NCI-H524 treated with DMSO at 0.1 percent for 48 hours (cell line): ENCODE measurements around the gene FHAD1.

Source experiments
- DNase-seq: peaks from one replicate; lab custom pipeline; 2025; lab: John Stamatoyannopoulos, UW

Gene FHAD1

GRCh38 chr1:15400627-15401026 lies 153.6 kb downstream of the FHAD1 start:
- no peak for DNase-seq

DNA sequence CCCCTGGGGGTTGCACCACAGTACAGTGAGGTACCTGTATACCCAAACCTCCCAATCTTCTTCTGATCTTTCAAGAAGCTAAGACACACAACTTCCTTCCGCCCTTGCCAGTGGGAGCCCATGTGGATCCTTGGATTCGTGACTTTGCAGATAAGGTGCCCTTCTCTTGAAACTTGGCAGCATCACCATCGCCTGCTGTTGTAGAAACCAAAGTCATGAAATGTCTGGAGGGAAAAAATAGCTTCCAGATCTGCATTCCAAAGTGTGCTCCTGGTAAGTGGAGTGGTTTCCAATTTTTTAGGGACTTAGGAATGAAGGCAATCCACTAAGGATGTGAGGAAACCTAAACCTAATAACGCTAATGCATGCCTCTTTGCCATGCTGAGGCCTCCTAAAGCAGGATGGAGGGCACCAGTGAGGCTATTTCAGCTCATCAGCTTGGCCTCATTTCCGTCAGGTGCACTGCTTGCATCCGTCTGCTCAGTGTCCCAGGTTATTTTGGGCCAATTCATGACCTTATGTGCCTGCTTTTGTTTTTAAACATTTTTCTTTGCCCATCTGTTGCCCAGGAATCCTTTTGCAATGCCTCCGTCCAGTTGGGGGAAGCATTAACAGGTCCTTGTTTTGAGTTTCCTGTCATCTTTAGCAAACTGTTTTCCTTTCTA lies 154.5 kb downstream of the FHAD1 start:
- no peak for DNase-seq

GRCh38 chr1:15402809-15403450 lies 155.9 kb downstream of the FHAD1 start:
- no peak for DNase-seq

- DNase-seq: no peak
Measured at GRCh38 chr1:15403962-15404580, 157.0 kb downstream of the FHAD1 start.

DNA sequence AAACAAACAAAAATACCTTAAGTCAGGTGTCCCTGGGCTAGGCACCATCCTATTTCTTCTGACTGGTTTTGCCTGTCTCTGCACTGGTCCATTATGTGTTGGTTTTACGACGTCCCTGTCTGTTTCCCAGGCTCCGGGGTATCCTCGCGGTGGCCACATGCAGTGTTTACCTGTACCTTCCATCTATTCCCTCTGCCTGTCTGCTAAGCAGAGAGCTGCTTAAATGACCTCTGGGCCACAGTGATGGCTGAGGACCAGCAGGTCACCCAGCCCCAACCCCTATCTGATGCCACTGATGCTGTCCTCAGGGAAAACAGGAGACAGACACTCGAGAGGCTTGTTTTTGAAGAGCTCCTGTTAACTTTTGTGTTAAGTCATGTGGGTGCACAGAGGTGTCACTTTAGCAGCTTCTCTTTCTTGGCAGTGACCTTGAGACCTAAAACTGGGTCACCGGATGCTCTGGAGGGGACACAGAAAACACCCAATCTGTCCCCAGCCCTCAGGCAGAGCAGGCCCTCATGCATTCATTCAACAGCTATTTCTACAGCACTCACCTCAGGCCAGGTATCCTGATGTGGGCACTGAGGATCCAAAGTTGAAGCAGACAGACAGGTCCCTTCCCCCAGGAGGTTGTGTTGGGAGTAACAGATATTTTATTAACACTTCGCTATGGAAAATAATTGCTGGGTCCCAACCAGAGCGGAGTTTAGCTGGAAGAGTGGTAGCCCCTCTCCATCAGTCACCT lies 158.3 kb downstream of the FHAD1 start:
- DNase-seq: no peak

- no peak for DNase-seq
Measured at GRCh38 chr1:15406614-15407559, 159.9 kb downstream of the FHAD1 start.

DNA sequence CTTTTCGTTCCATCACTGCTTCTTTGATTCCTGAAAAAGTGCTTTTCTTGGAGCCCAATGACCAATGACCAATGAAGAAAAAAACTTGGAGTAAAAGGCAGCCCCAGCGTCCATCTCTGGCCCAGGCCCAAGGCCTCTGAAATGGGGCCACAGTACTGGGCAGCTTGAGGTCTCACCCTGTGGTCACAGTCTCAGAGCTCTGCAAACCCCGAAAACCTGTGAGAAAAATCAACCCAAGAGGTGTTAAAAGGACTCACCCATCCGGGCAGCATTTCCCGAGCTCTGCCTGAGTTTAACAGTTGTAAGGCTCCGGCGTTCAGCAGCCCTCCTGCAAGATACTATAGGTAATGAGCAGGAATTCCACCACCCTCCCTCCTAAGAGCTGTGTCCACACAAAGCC lies 160.6 kb downstream of the FHAD1 start:
- no peak for DNase-seq

DNA sequence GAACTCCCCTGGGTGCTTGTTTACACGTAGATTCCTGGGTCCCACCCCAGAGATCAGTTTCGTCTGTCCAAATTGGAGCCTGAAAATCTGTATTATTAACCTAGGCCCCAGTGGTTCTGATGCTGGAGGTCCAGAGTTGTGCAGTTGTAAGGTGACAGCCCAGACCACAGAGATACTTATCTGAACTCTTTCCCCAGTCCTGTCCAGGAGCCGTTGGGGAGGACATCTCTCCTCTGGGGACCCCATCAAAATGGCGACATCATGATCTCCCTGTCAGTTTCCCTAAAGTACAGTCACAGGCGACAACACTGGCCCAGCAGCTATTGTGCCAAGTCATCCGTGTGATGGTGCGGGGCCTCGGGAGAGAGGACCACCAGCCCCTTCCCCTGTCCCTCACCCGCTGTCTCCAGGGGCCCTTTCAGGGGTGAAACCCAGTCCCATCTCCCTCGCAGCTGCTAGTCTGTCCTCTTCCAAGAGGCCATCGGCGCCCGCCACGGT lies 161.9 kb downstream of the FHAD1 start:
- DNase-seq: no peak

- no peak for DNase-seq
Measured at GRCh38 chr1:15409388-15410222, 162.6 kb downstream of the FHAD1 start, which contains the start of gene EFHD2. TSS of gene EFHD2 (plus strand) at chr1:15409888. CDS start at chr1:15409972, 84 bp downstream.

DNA sequence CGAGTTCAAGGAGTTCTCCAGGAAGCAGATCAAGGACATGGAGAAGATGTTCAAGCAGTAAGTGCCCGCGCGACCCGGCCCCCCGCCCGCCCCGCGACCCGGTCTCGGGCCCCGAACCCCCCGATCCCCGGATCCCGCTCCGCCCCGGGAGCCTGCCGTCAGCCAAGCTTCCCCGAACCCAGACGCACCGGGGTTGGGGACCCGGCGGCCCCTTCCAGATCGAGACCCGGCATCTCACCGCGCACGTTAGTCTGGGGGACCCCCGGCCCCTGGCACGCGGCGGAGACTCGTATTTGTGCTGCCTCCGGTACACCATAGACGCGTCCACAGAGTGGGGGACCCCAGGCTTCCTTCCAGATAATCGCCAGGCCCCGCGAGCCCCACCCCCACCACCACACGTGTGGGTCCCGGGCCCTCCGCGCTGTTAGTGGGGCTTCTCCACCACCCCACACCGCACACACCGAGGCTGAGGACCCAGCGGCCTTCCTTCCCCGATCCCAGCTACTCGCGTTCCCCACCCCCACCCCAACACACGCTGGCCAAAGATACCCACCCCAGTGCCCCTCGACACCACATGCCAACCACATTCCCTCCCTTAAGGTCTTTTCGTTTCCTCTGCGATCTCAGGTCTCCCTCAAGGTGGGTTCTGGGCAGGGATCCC lies 163.3 kb downstream of the FHAD1 start:
- no peak for DNase-seq

DNA sequence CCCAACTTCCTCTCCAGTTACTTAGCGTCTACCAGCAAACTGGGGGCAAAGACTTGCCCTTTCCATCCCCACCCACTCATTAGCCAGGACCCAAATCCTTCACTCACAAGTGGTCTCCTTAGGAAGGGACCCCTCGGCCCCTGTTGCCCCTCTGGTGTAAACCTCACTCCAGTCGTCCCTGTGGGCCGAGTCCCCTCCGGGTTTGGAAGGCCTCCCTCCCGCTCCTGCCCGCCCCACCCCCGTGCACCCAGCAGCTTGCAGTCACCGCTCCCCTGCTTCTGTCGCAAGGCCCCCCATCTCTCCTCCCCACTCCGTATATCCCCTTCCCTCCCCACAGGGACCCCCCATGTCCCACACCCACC lies 163.8 kb downstream of the FHAD1 start:
- DNase-seq: no peak

- DNase-seq: no peak
Measured at GRCh38 chr1:15411593-15412137, 164.6 kb downstream of the FHAD1 start.

GRCh38 chr1:15412175-15412800 lies 165.3 kb downstream of the FHAD1 start:
- DNase-seq: no peak

GRCh38 chr1:15412843-15413242 lies 165.8 kb downstream of the FHAD1 start:
- no peak for DNase-seq

DNA sequence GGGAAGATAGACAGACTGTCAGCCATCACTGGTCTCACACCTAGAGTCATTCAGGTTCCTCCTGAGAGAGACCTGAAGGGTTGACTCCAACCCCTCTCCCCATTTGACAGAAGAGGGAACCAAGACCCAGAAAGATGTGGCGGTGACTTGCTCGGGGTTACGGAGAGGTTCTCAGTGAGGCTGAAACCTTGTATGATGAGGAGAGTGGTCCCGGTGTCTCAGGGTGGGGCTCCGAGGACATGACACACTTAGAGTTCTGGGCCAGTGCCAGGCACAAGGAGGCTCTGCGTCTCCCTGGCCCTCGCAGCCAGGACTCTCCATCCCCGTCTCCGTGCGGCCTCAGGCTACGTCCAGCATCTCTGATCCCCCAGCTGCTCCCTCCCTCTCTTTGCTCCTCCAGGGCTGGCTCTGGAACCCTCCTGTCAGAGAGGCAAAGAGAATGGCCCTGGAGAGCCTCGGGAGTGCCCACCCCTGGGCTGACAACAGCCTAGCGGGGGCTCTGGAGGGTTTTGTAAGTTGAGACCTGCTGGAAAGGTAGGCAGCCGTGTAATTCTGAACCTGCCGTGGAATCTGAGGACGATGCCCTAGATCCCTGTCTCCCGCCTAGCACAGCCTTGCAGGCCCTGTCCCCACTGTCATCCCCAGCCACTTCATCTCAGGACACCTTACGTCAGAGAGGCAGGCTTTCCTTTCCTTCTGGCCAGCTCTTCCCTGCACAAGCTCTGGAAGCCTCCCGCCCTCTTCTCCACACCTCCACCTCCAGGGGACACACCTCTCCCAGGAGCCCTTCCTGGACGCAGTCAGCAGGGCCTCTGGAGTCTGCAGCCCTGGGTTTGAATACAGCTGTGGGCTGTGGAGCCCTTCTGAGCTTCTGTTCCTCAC lies 166.8 kb downstream of the FHAD1 start:
- no peak for DNase-seq

DNA sequence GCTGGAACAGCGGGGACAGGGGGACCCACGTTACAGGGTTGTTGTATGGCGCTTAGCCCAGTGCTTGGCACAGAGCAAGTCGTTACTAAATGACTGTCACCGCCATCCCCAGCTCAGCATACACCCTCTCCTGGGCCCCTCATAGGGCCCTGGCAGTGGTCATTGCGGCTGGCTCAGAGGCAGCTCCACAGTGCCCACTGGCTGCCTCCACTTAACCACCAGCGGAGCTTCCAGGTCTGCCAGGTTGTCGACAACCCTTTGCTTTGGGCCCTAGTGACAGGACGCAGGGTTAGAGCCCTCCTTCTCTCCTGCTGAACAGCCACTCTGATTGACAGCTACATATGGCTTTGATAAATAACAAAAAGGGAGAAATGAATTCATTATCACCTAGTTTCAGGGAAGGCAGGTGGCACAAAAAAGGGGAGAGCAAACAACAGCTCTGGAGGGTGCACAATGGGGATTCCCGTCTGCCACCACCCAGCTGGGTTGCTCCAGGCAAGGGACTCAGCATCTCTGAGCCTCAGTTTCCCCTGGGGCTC lies 167.5 kb downstream of the FHAD1 start:
- DNase-seq: no peak

DNA sequence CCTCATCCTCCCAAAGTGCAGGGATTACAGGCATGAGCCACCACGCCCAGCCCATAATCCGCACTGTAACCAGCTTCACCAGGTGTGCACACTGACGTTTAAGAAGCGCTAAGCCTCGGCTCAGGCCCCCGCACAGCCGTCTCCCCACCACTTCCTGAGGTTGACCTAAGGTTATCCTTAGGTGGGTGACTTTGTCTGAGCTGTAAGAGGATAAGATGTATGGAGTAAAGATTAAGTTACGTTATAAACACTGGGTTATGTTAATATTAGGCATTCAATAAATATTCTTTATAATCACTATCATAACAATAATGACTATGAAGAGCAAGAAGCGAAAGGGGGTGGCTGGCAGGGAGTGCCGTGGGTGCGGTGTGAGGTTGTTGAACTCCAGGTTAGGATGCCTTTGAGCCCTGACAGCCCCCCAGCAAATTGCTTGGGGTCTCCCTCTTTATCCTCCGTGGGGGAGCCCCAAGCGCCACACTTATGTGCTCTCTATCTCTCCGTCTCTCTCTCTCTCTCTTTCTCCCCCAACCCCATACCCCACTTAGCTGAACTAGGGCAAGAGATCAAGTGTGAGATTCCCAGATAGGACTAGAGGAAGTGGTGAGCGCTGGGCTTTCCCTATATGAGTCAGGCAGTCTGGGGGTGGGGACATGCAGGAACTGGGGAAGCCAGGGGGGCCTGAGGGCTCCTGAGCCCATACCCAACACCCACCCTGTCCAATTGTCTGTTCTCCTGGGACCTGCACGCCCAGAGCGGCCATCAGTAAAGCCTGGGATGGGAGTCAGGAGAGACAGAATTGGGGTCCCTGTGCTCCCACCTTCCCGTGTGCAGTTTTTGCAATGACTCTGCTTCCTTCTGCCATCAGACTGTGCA lies 170.3 kb downstream of the FHAD1 start:
- DNase-seq: no peak
